Measurements from ENCODE around the gene CNR2.
"Not testable (repeated sequence)": the region's sequence is repeated elsewhere in the genome, so short reads cannot be mapped to it uniquely, and the experiment has no call there.

DNA sequence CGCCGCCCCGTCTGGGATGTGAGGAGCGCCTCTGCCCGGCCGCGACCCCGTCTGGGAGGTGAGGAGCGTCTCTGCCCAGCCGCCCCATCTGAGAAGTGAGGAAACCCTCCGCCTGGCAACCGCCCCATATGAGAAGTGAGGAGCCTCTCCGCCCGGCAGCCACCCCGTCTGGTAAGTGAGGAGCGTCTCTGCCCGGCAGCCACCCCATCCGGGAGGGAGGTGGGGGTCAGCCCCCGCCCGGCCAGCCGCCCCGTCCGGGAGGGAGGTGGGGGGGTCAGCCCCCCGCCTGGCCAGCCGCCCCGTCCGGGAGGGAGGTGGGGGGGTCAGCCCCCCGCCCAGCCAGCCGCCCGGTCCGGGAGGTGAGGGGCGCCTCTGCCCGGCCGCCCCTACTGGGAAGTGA, 60.0 kb downstream of the CNR2 start:
- TF ChIP-seq, protein P1, sequence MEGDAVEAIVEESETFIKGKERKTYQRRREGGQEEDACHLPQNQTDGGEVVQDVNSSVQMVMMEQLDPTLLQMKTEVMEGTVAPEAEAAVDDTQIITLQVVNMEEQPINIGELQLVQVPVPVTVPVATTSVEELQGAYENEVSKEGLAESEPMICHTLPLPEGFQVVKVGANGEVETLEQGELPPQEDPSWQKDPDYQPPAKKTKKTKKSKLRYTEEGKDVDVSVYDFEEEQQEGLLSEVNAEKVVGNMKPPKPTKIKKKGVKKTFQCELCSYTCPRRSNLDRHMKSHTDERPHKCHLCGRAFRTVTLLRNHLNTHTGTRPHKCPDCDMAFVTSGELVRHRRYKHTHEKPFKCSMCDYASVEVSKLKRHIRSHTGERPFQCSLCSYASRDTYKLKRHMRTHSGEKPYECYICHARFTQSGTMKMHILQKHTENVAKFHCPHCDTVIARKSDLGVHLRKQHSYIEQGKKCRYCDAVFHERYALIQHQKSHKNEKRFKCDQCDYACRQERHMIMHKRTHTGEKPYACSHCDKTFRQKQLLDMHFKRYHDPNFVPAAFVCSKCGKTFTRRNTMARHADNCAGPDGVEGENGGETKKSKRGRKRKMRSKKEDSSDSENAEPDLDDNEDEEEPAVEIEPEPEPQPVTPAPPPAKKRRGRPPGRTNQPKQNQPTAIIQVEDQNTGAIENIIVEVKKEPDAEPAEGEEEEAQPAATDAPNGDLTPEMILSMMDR (IDR thresholded peaks at IDR 0.05): not testable (repeated sequence)
- not testable (repeated sequence) for TF ChIP-seq POLR2A (IDR thresholded peaks at IDR 0.05)

Data from vagina (tissue), 2 donors.